Measurements from ENCODE around the gene NKG7.

NKG7 gene

DNA sequence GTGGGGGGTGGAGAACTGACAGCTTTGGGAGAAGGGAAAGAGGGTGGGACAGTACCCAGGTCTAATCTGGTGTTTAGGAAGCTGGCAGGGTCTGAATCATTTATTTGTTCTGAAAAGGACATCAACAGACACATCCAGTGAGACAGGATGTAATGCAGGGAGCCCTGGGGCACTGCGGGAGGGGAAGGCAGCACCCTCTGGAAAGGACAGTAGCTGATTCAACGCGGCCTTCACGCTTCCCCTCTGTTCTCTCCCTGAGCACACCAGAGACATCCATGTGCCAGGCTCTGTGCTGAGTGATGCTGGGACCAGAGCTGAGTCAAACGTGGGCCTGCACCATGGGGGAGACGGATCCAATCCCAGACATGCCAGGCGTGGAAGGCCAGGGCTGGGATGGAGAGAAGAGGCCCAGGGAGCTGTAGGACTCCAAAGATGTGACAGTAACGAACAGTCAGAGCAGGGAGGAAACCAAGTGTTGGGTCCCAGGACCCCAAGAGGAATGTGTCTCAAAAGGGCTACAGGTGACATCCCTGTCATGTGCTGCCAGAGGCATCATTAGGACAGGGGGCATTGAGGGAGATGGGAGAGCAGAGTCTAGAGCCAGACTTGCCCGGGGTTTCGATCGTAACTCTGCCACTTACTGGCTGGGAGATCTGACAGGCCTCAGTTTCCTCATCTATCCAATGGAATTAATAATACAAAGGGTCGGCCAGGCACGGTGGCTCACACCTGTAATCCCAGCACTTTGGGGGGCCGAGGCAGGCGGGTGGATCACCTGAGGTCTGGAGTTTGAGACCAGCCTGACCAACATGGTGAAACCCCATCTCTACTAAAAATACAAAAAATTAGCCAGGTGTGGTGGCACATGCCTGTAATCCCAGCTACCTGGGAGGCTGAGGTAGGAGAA is 8.0 kb downstream of the NKG7 start:
- no peaks in the 10 kb centered on the region for H3K27me3 ChIP-seq (ENCODE audit: low read depth, low read length)
- H3K9ac ChIP-seq (ENCODE audit: low read length) = no peak overlapping the region
- TF ChIP-seq, protein P1, sequence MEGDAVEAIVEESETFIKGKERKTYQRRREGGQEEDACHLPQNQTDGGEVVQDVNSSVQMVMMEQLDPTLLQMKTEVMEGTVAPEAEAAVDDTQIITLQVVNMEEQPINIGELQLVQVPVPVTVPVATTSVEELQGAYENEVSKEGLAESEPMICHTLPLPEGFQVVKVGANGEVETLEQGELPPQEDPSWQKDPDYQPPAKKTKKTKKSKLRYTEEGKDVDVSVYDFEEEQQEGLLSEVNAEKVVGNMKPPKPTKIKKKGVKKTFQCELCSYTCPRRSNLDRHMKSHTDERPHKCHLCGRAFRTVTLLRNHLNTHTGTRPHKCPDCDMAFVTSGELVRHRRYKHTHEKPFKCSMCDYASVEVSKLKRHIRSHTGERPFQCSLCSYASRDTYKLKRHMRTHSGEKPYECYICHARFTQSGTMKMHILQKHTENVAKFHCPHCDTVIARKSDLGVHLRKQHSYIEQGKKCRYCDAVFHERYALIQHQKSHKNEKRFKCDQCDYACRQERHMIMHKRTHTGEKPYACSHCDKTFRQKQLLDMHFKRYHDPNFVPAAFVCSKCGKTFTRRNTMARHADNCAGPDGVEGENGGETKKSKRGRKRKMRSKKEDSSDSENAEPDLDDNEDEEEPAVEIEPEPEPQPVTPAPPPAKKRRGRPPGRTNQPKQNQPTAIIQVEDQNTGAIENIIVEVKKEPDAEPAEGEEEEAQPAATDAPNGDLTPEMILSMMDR (IDR thresholded peaks at IDR 0.05; ENCODE audit: low read depth, low read length) = no peak
- no peak for TF ChIP-seq EZH2phosphoT487 (IDR thresholded peaks at IDR 0.05; ENCODE audit: low read depth)
- H3K9me3 ChIP-seq (ENCODE audit: insufficient read depth, low read length) = no peaks in the 10 kb centered on the region
- H4K20me1 ChIP-seq (ENCODE audit: insufficient read depth, low read length) = no peaks in the 10 kb centered on the region
- no peak overlapping the region for H3K27ac ChIP-seq (ENCODE audit: low read length)
- H3K79me2 ChIP-seq (ENCODE audit: low read length) = peaks cover 19% of the 10 kb centered on the region
- H3K4me2 ChIP-seq (ENCODE audit: low read length) = no peak overlapping the region
- H3K4me1 ChIP-seq (ENCODE audit: low read length) = peaks cover 12% of the 10 kb centered on the region
- H3K36me3 ChIP-seq (replicated peaks; ENCODE audit: low read depth, low read length) = no peaks in the 10 kb centered on the region
- no peak overlapping the region for H2AFZ ChIP-seq (ENCODE audit: low read depth, low read length)
- H3K4me3 ChIP-seq (ENCODE audit: low read length) = no peak overlapping the region

GRCh38 chr19:51361239-51361638 is 11.2 kb downstream of the NKG7 start:
- Histone ChIP-seq H4K20me1 (ENCODE audit: insufficient read depth, low read length) (no peaks in the 10 kb centered on the region), H3K27ac (ENCODE audit: low read length) (no peak overlapping the region), H3K9ac (ENCODE audit: low read length) (no peak overlapping the region), H3K4me2 (ENCODE audit: low read length) (no peak overlapping the region), H3K4me1 (ENCODE audit: low read length) (peaks cover 6% of the 10 kb centered on the region), H3K36me3 (replicated peaks; ENCODE audit: low read depth, low read length) (no peaks in the 10 kb centered on the region), H3K9me3 (ENCODE audit: insufficient read depth, low read length) (no peaks in the 10 kb centered on the region), H3K27me3 (ENCODE audit: low read depth, low read length) (no peaks in the 10 kb centered on the region), H3K79me2 (ENCODE audit: low read length) (peaks cover 10% of the 10 kb centered on the region), H2AFZ (ENCODE audit: low read depth, low read length) (no peak overlapping the region), H3K4me3 (ENCODE audit: low read length) (no peak overlapping the region)
- TF ChIP-seq, protein P1 (IDR thresholded peaks at IDR 0.05; ENCODE audit: low read depth, low read length) = no peak
- no peak for TF ChIP-seq EZH2phosphoT487 (IDR thresholded peaks at IDR 0.05; ENCODE audit: low read depth)

DNA sequence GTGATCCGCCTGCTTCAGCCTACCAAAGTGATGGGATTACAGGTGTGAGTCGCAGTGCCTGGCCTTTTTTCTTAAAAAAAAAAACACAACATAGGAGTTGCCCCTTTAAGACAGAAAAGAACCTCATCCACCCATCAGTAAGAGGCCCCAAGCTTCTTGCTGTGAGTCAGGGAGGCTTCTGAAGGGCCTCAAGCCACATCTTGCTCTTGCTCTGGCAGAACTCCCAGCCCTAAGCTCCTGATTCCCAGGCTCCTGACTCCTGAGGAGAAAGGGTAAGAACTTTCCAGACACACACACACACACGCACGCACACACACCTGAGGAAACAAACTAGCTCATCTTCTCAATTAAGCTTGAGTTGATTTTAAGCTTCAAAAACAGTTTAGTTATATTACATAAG is 13.2 kb downstream of the NKG7 start:
- H3K4me2 ChIP-seq (ENCODE audit: low read length) = no peak overlapping the region

GRCh38 chr19:51357952-51358351 is 14.5 kb downstream of the NKG7 start:
- Histone ChIP-seq H3K4me1 (ENCODE audit: low read length) (no peaks in the 10 kb centered on the region), H3K4me2 (ENCODE audit: low read length) (no peak overlapping the region), H3K4me3 (ENCODE audit: low read length) (no peak overlapping the region), H3K9me3 (ENCODE audit: insufficient read depth, low read length) (no peaks in the 10 kb centered on the region), H3K9ac (ENCODE audit: low read length) (no peak overlapping the region), H2AFZ (ENCODE audit: low read depth, low read length) (no peak overlapping the region), H4K20me1 (ENCODE audit: insufficient read depth, low read length) (peaks cover 3% of the 10 kb centered on the region; the same call in 1 of the 2 replicates), H3K36me3 (replicated peaks; ENCODE audit: low read depth, low read length) (no peaks in the 10 kb centered on the region), H3K27ac (ENCODE audit: low read length) (no peak overlapping the region), H3K27me3 (ENCODE audit: low read depth, low read length) (no peaks in the 10 kb centered on the region), H3K79me2 (ENCODE audit: low read length) (no peaks in the 10 kb centered on the region)
- TF ChIP-seq, protein P1 (IDR thresholded peaks at IDR 0.05; ENCODE audit: low read depth, low read length) = no peak
- no peak for TF ChIP-seq EZH2phosphoT487 (IDR thresholded peaks at IDR 0.05; ENCODE audit: low read depth)

More for the DNA sequence above, 13.2 kb downstream of the NKG7 start:
- Histone ChIP-seq H2AFZ (ENCODE audit: low read depth, low read length) (no peak overlapping the region), H3K79me2 (ENCODE audit: low read length) (no peaks in the 10 kb centered on the region), H3K27me3 (ENCODE audit: low read depth, low read length) (no peaks in the 10 kb centered on the region), H4K20me1 (ENCODE audit: insufficient read depth, low read length) (peaks cover 3% of the 10 kb centered on the region; the same call in 1 of the 2 replicates), H3K9ac (ENCODE audit: low read length) (no peak overlapping the region), H3K4me3 (ENCODE audit: low read length) (no peak overlapping the region), H3K4me1 (ENCODE audit: low read length) (no peaks in the 10 kb centered on the region), H3K27ac (ENCODE audit: low read length) (no peak overlapping the region), H3K9me3 (ENCODE audit: insufficient read depth, low read length) (no peaks in the 10 kb centered on the region), H3K36me3 (replicated peaks; ENCODE audit: low read depth, low read length) (no peaks in the 10 kb centered on the region)
- TF ChIP-seq, protein P1 (IDR thresholded peaks at IDR 0.05; ENCODE audit: low read depth, low read length) = no peak
- no peak for TF ChIP-seq EZH2phosphoT487 (IDR thresholded peaks at IDR 0.05; ENCODE audit: low read depth)
